PFSK-1 (cell line): Measurements from ENCODE around the gene ERBB3.

ENCODE experiments used
- POLR2AphosphoS5 ChIP-seq: IDR thresholded peaks from 2 replicates; pipeline ENCODE4 v1.6.1; 2012; ENCODE audit warnings: low read depth, mild to moderate bottlenecking, control low read depth, low read length, moderate library complexity
- SIN3A ChIP-seq: IDR thresholded peaks from 2 replicates; pipeline ENCODE4 v1.6.1; 2012; ENCODE audit warnings: mild to moderate bottlenecking, low read length, moderate library complexity, borderline replicate concordance; ENCODE audit not compliant: insufficient read depth
- TAF1 ChIP-seq: IDR thresholded peaks from 2 replicates; pipeline ENCODE4 v1.6.1; 2012; ENCODE audit warnings: low read length, control low read depth, borderline replicate concordance; ENCODE audit not compliant: insufficient read depth
- TF ChIP-seq, protein P1 (sequence below), 2 experiments: IDR thresholded peaks; 2 replicates each; pipeline versions ENCODE4 v1.6.1 to v1.8.0; 2011 to 2012; ENCODE audit warnings: low read depth in 2 of 2, low read length in 2 of 2, control low read depth in 1 of 2, inconsistent platforms in 1 of 2, mild to moderate bottlenecking in 1 of 2, moderate library complexity in 1 of 2; ENCODE audit not compliant: insufficient read depth in 1 of 2

DNA sequence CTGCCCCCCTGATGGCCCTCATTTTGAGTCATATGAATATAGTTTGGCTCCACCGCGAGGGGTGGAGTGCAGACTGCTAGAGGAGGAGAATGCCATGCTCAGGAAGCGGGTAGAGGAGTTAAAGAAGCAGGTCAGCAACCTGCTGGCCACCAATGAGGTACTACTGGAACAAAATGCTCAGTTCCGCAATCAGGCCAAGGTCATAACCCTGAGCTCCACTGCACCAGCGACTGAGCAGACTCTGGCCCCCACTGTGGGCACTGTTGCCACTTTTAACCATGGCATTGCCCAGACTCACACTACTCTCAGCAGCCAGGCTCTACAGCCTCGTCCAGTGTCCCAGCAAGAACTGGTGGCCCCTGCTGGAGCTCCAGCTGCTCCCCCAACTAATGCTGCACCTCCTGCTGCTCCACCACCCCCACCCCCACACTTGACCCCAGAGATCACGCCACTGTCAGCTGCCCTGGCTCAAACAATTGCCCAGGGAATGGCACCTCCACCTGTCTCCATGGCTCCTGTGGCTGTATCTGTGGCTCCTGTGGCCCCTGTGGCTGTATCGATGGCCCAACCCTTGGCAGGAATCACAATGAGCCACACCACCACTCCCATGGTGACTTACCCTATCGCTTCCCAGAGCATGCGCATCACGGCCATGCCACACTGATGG, 41.4 kb downstream of the ERBB3 start:
- TF ChIP-seq, protein P1, sequence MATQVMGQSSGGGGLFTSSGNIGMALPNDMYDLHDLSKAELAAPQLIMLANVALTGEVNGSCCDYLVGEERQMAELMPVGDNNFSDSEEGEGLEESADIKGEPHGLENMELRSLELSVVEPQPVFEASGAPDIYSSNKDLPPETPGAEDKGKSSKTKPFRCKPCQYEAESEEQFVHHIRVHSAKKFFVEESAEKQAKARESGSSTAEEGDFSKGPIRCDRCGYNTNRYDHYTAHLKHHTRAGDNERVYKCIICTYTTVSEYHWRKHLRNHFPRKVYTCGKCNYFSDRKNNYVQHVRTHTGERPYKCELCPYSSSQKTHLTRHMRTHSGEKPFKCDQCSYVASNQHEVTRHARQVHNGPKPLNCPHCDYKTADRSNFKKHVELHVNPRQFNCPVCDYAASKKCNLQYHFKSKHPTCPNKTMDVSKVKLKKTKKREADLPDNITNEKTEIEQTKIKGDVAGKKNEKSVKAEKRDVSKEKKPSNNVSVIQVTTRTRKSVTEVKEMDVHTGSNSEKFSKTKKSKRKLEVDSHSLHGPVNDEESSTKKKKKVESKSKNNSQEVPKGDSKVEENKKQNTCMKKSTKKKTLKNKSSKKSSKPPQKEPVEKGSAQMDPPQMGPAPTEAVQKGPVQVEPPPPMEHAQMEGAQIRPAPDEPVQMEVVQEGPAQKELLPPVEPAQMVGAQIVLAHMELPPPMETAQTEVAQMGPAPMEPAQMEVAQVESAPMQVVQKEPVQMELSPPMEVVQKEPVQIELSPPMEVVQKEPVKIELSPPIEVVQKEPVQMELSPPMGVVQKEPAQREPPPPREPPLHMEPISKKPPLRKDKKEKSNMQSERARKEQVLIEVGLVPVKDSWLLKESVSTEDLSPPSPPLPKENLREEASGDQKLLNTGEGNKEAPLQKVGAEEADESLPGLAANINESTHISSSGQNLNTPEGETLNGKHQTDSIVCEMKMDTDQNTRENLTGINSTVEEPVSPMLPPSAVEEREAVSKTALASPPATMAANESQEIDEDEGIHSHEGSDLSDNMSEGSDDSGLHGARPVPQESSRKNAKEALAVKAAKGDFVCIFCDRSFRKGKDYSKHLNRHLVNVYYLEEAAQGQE (IDR thresholded peaks at IDR 0.05; ENCODE audit: insufficient read depth in 1 of 2, low read depth in 2 of 2, low read length in 2 of 2): no peak
- TF ChIP-seq SIN3A (no peak), POLR2AphosphoS5 (no peak), TAF1 (no peak)
